Loucy (cell line): Measurements from ENCODE around the gene RERE.

Experiments used
- H2AFZ ChIP-seq: fragments of 200-600 bp; sonication (generic); 2 replicates; pipeline ENCODE4 v1.6.0; 2016; ENCODE audit warnings: antibody characterized with exemption, mild to moderate bottlenecking, low read length, moderate library complexity
- H3F3A ChIP-seq: fragments of 200-600 bp; 2 replicates; pipeline ENCODE4 v1.6.0; 2016; ENCODE audit warnings: antibody characterized with exemption, low read depth, mild to moderate bottlenecking
- H3K27me3 ChIP-seq: fragments of 200-600 bp; sonication (generic); 2 replicates; pipeline ENCODE4 v1.6.1; 2014; ENCODE audit warnings: low read length, mild to moderate bottlenecking; ENCODE audit not compliant: insufficient read depth, poor library complexity, severe bottlenecking
- H3K36me3 ChIP-seq: fragments of 200-600 bp; sonication (generic); 2 replicates; pipeline ENCODE4 v1.6.1; 2016; ENCODE audit warnings: low read length; ENCODE audit not compliant: insufficient read depth
- H3K4me1 ChIP-seq: fragments of 200-600 bp; sonication (generic); 2 replicates; pipeline ENCODE4 v1.5.1; 2014; ENCODE audit warnings: low read length, mild to moderate bottlenecking; ENCODE audit not compliant: insufficient read depth, poor library complexity, severe bottlenecking
- H3K4me2 ChIP-seq: fragments of 200-600 bp; sonication (generic); 2 replicates; pipeline ENCODE4 v1.6.0; 2014; ENCODE audit warnings: antibody characterized with exemption, low read length, low read depth, mild to moderate bottlenecking; ENCODE audit not compliant: poor library complexity, severe bottlenecking
- H3K4me3 ChIP-seq: fragments of 200-600 bp; sonication (generic); 2 replicates; pipeline ENCODE4 v1.5.1; 2014; ENCODE audit warnings: low read length, mild to moderate bottlenecking, mixed read lengths; ENCODE audit not compliant: poor library complexity, severe bottlenecking
- H3K79me2 ChIP-seq: fragments of 200-600 bp; sonication (generic); 2 replicates; pipeline ENCODE4 v1.6.1; 2014; ENCODE audit warnings: low read length; ENCODE audit not compliant: insufficient read depth
- H3K9ac ChIP-seq: fragments of 200-600 bp; sonication (generic); 2 replicates; pipeline ENCODE4 v1.6.0; 2014; ENCODE audit warnings: mild to moderate bottlenecking, low read depth, low read length, moderate library complexity; ENCODE audit not compliant: poor library complexity, severe bottlenecking
- H3K9me2 ChIP-seq: fragments of 200-600 bp; sonication (generic); replicated peaks from 2 replicates; pipeline ENCODE4 v1.6.1; 2016; ENCODE audit warnings: low read depth, low read length, mixed read lengths
- H3K9me3 ChIP-seq: fragments of 200-600 bp; sonication (generic); 2 replicates; pipeline ENCODE4 v1.6.1; 2014; ENCODE audit warnings: mild to moderate bottlenecking, antibody characterized with exemption, low read length, low read depth; ENCODE audit not compliant: insufficient read depth
- H4K20me1 ChIP-seq: fragments of 200-600 bp; sonication (generic); 2 replicates; pipeline ENCODE4 v1.6.0; 2014; ENCODE audit warnings: antibody characterized with exemption, low read length, mild to moderate bottlenecking; ENCODE audit not compliant: insufficient read depth, poor library complexity, severe bottlenecking
- EZH2phosphoT487 ChIP-seq: fragments of 200-600 bp; IDR thresholded peaks from 2 replicates; pipeline ENCODE4 v1.6.1; 2018; ENCODE audit warnings: antibody characterized with exemption, mild to moderate bottlenecking, moderate library complexity, borderline replicate concordance
- TF ChIP-seq, protein P1 (sequence below): fragments of 200-600 bp; sonication (generic); conservative IDR thresholded peaks from 2 replicates; pipeline ENCODE4 v1.5.1; 2014; ENCODE audit warnings: mild to moderate bottlenecking, antibody characterized with exemption, low read length

Gene RERE

DNA sequence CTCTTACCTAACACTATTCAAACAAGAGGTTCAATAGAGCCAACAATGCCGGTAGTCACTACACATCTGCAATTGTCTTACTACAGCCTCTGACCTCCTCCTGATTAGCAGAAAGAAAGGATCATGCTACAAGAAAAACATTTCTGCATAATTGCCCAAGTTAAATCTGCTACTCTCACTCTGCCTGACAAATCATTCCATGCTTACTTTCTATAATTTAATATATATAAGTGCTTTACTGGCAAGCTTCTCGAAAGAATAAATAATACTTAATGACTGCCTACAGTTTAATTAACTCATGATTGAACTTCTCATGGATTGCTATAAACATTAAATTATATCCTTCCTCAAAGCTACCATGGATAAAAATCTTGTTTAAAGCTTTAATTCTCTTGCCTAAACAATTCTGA is 343.5 kb downstream of the RERE start:
- H3K27me3 ChIP-seq = no peaks in the 10 kb centered on the region
- no peak overlapping the region for H2AFZ ChIP-seq
- no peaks in the 10 kb centered on the region for H3F3A ChIP-seq
- no peak overlapping the region for H3K4me3 ChIP-seq
- H3K9me3 ChIP-seq = no peaks in the 10 kb centered on the region
- TF ChIP-seq EZH2phosphoT487 = no peak
- TF ChIP-seq, protein P1, sequence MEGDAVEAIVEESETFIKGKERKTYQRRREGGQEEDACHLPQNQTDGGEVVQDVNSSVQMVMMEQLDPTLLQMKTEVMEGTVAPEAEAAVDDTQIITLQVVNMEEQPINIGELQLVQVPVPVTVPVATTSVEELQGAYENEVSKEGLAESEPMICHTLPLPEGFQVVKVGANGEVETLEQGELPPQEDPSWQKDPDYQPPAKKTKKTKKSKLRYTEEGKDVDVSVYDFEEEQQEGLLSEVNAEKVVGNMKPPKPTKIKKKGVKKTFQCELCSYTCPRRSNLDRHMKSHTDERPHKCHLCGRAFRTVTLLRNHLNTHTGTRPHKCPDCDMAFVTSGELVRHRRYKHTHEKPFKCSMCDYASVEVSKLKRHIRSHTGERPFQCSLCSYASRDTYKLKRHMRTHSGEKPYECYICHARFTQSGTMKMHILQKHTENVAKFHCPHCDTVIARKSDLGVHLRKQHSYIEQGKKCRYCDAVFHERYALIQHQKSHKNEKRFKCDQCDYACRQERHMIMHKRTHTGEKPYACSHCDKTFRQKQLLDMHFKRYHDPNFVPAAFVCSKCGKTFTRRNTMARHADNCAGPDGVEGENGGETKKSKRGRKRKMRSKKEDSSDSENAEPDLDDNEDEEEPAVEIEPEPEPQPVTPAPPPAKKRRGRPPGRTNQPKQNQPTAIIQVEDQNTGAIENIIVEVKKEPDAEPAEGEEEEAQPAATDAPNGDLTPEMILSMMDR = no peak
- H3K79me2 ChIP-seq = 0 out of 2 replicates have a peak, but pooled peaks cover 3% of the 10 kb centered on the region
- H3K4me1 ChIP-seq = no peaks in the 10 kb centered on the region
- H3K36me3 ChIP-seq = no peaks in the 10 kb centered on the region
- H3K4me2 ChIP-seq = no peak overlapping the region
- no peaks in the 10 kb centered on the region for H3K9me2 ChIP-seq
- no peak overlapping the region for H3K9ac ChIP-seq
- no peaks in the 10 kb centered on the region for H4K20me1 ChIP-seq

DNA sequence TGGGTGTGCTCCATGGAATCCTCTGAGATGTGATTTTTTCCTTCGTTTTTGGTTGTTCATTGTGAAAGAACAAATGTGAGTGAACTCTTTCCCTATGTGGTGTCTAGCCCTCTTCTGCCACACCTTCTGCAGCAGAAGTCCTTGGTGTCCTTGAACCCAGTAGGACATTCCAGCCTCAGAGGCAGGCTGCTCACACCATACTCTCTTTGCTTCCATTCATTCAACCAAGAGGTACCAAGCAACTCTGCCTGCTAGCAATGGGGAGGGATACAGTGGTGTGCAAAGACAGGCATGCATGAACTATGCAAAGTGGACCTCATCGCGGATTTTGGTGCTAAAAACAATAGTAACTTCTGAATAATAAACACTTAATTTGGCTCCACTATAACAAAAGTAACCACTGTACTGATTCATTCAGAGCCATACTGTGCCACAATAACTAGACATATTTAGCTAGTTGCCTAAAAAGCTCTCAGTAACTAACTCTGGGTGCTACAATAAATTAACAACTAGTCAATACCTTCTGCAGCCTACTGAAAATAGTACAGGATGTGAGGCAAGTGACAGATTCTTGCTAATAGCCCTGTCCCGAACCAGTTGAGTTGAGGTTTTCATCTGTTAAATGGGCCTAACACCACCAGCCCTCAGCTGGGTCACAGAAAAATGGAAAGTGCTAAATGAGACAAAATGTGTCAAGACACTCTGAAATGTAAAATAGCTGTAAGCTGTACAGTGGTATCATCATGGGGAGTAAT is 344.1 kb downstream of the RERE start:
- H3K4me2 ChIP-seq = no peak overlapping the region
- no peak overlapping the region for H3K9ac ChIP-seq
- H4K20me1 ChIP-seq = no peaks in the 10 kb centered on the region
- H3K4me3 ChIP-seq = no peak overlapping the region
- no peak for TF ChIP-seq EZH2phosphoT487
- TF ChIP-seq, protein P1 = no peak
- no peaks in the 10 kb centered on the region for H3K9me2 ChIP-seq
- H3K9me3 ChIP-seq = no peaks in the 10 kb centered on the region
- no peaks in the 10 kb centered on the region for H3F3A ChIP-seq
- H3K27me3 ChIP-seq = no peaks in the 10 kb centered on the region
- 0 out of 2 replicates have a peak, but pooled peaks cover 3% of the 10 kb centered on the region for H3K79me2 ChIP-seq
- H3K36me3 ChIP-seq = no peaks in the 10 kb centered on the region
- H2AFZ ChIP-seq = no peak overlapping the region
- H3K4me1 ChIP-seq = no peaks in the 10 kb centered on the region

DNA sequence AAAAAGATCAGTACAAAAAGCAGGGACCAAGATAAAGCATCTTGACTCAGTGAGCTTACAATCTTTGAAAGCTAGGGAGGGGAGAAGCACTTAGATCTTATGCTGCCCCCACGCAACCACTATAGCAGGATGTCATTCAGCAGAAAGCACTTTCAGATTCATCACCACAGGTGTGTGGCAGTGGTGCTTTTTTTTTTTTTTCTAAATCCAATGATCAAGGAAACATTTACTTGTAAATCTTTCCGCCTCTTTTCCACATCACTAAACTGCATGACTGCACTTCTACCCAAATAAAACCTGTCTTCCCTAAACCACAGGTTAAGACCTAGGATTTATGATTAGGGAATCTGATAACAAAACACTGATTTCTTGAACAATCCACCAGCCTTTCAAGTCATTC is 344.8 kb downstream of the RERE start:
- Histone ChIP-seq H4K20me1 (no peaks in the 10 kb centered on the region), H3K9ac (no peak overlapping the region), H3K9me3 (no peaks in the 10 kb centered on the region), H3K4me3 (no peak overlapping the region), H2AFZ (no peak overlapping the region), H3K9me2 (no peaks in the 10 kb centered on the region), H3K79me2 (0 out of 2 replicates have a peak, but pooled peaks cover 3% of the 10 kb centered on the region), H3K36me3 (no peaks in the 10 kb centered on the region), H3K4me2 (no peak overlapping the region), H3F3A (no peaks in the 10 kb centered on the region), H3K27me3 (no peaks in the 10 kb centered on the region), H3K4me1 (no peaks in the 10 kb centered on the region)
- TF ChIP-seq, protein P1 = no peak
